ENCODE results near the gene INTS4.
"Not testable (repeated sequence)": the region's sequence is repeated elsewhere in the genome, so short reads cannot be mapped to it uniquely, and the experiment has no call there.

The INTS4 gene

DNA sequence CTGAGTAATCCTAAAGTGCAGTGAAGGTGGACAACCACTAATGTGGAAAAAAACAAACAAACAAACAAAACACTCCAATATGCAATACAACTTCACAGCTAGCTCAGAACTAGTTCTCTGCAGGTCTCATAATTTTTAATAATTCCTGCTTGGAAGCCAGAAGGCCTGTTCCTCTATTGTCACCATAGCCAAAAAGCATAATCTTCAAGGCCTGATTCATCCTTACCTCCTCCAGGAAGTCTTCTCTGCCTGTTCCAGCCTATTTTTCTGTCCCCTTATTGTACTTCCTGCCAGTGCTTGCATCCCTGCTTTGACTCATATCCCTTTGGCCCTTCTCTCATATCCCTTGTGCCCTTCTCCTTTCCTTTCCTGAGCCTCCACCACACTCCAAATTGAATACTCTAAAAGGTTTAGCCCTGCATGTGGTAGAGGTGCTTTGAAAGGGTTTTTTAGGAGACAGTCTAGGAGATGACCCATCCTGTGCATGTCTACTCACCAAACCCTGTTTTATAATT, 104.3 kb downstream of the INTS4 start:
- not testable (repeated sequence) for H3K4me3 ChIP-seq (ENCODE audit: low read depth, low read length); H3K79me2 ChIP-seq; H3K27me3 ChIP-seq (ENCODE audit: control insufficient read depth, insufficient read depth, low read length); H2AFZ ChIP-seq; H3K4me1 ChIP-seq; H3K9me3 ChIP-seq (ENCODE audit: control insufficient read depth, low read length); H3K4me2 ChIP-seq (ENCODE audit: low read length); H3K27ac ChIP-seq; H3K9ac ChIP-seq; H3K36me3 ChIP-seq (ENCODE audit: control insufficient read depth, insufficient read depth, low read length)

DNA sequence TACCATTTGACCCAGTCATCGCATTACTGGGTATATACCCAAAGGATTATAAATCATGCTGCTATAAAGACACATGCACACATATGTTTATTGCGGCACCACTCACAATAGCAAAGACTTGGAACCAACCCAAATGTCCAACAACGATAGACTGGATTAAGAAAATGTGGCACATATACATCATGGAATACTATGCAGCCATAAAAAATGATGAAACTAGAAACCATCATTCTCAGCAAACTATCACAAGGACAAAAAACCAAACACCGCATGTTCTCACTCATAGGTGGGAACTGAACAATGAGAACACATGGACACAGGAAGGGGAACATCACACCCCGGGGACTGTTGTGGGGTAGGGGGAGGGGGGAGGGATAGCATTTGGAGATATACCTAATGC, 105.4 kb downstream of the INTS4 start:
- not testable (repeated sequence) for H3K4me3 ChIP-seq (ENCODE audit: low read depth, low read length); H2AFZ ChIP-seq; H3K4me1 ChIP-seq; H3K9me3 ChIP-seq (ENCODE audit: control insufficient read depth, low read length); H3K27ac ChIP-seq; H3K27me3 ChIP-seq (ENCODE audit: control insufficient read depth, insufficient read depth, low read length); H3K36me3 ChIP-seq (ENCODE audit: control insufficient read depth, insufficient read depth, low read length); H3K79me2 ChIP-seq; H3K4me2 ChIP-seq (ENCODE audit: low read length); H3K9ac ChIP-seq

DNA sequence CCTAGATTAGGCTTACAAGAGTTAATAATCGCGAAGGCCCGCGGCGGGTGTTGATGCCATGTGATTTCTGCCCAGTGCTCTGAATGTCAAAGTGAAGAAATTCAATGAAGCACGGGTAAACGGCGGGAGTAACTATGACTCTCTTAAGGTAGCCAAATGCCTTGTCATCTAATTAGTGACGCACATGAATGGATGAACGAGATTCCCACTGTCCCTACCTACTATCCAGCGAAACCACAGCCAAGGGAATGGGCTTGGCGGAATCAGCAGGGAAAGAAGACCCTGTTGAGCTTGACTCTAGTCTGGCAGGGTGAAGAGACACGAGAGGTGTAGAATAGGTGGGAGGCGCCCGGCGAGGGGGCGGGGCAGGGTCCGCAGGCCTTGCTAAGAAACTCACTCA, 108.1 kb downstream of the INTS4 start:
- H3K4me1 ChIP-seq, result no peaks in the 10 kb centered on the region
- no peaks in the 10 kb centered on the region for H3K27me3 ChIP-seq (ENCODE audit: control insufficient read depth, insufficient read depth, low read length)
- H3K36me3 ChIP-seq (ENCODE audit: control insufficient read depth, insufficient read depth, low read length), result no peaks in the 10 kb centered on the region
- no peaks in the 10 kb centered on the region for H3K9me3 ChIP-seq (ENCODE audit: control insufficient read depth, low read length)
- H3K4me2 ChIP-seq (ENCODE audit: low read length), result no peak overlapping the region
- no peak overlapping the region for H3K4me3 ChIP-seq (ENCODE audit: low read depth, low read length)
- no peak overlapping the region for H3K9ac ChIP-seq
- TF ChIP-seq, protein P1, sequence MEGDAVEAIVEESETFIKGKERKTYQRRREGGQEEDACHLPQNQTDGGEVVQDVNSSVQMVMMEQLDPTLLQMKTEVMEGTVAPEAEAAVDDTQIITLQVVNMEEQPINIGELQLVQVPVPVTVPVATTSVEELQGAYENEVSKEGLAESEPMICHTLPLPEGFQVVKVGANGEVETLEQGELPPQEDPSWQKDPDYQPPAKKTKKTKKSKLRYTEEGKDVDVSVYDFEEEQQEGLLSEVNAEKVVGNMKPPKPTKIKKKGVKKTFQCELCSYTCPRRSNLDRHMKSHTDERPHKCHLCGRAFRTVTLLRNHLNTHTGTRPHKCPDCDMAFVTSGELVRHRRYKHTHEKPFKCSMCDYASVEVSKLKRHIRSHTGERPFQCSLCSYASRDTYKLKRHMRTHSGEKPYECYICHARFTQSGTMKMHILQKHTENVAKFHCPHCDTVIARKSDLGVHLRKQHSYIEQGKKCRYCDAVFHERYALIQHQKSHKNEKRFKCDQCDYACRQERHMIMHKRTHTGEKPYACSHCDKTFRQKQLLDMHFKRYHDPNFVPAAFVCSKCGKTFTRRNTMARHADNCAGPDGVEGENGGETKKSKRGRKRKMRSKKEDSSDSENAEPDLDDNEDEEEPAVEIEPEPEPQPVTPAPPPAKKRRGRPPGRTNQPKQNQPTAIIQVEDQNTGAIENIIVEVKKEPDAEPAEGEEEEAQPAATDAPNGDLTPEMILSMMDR (IDR thresholded peaks at IDR 0.05), result no peak
- no peaks in the 10 kb centered on the region for H3K79me2 ChIP-seq
- no peak overlapping the region for H3K27ac ChIP-seq
- no peak overlapping the region for H2AFZ ChIP-seq

DNA sequence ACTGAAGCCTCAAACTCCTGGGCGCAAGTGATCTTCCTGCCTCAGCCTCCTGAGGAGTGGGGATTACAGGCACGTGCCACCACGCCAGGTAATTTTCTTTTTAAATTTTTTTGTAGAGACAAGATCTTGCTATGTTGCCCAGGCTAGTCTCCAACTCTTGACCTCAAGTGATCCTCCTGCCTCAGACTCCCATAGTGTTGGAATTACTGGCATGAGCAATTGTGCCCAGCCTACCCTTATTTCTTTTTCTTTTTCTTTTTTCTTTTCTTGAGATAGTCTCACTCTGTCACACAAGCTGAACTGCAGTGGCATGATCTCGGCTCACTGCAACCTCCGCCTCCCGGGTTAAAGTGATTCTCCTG, 109.7 kb downstream of the INTS4 start:
- no peak overlapping the region for H3K4me2 ChIP-seq (ENCODE audit: low read length)
- H3K9me3 ChIP-seq (ENCODE audit: control insufficient read depth, low read length), result no peaks in the 10 kb centered on the region
- H3K36me3 ChIP-seq (ENCODE audit: control insufficient read depth, insufficient read depth, low read length), result no peaks in the 10 kb centered on the region

DNA sequence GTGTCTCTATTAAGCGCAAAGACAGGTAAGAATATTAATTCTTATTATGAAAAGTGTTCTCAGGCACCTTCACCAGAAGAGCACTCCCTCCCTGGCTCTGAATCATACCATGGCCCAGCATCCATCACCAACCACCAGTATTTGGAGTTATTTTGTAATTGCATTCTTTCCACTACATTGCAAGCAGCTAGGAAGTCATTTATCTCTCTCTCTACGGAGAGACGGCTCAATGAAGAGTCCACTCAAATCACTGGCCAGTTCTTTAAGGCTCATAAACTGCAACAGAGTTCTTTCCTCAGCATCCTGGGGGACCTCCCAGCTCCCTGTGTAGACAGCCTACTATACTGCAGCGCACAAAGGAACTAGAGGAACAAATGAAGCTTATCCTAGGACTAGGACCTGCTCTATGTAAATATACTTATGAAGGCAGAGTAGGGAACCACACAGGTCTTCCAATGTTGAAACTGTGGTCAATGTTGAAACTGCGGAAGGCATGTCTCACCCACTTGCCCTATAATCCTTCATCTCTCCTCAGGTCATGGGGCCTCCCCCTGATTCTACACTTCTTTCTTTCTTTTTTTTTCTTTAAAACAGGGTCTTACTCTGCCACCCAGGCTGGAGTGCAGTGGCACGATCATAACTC, 110.2 kb downstream of the INTS4 start:
- H3K9ac ChIP-seq, result no peak overlapping the region
- no peaks in the 10 kb centered on the region for H3K36me3 ChIP-seq (ENCODE audit: control insufficient read depth, insufficient read depth, low read length)

More for the DNA sequence above, 109.7 kb downstream of the INTS4 start:
- Histone ChIP-seq H3K4me1 (no peaks in the 10 kb centered on the region), H3K4me3 (ENCODE audit: low read depth, low read length) (no peak overlapping the region), H2AFZ (no peak overlapping the region), H3K27ac (no peak overlapping the region), H3K9ac (no peak overlapping the region), H3K79me2 (no peaks in the 10 kb centered on the region), H3K27me3 (ENCODE audit: control insufficient read depth, insufficient read depth, low read length) (no peaks in the 10 kb centered on the region)
- TF ChIP-seq, protein P1 (IDR thresholded peaks at IDR 0.05), result no peak

More for the DNA sequence above, 110.2 kb downstream of the INTS4 start:
- H3K4me3 ChIP-seq (ENCODE audit: low read depth, low read length), result no peak overlapping the region
- TF ChIP-seq, protein P1 (IDR thresholded peaks at IDR 0.05), result no peak
- no peak overlapping the region for H3K4me2 ChIP-seq (ENCODE audit: low read length)
- H3K27me3 ChIP-seq (ENCODE audit: control insufficient read depth, insufficient read depth, low read length), result no peaks in the 10 kb centered on the region
- H3K4me1 ChIP-seq, result no peaks in the 10 kb centered on the region
- H3K79me2 ChIP-seq, result no peaks in the 10 kb centered on the region
- H2AFZ ChIP-seq, result no peak overlapping the region
- H3K27ac ChIP-seq, result no peak overlapping the region
- H3K9me3 ChIP-seq (ENCODE audit: control insufficient read depth, low read length), result no peaks in the 10 kb centered on the region

Measured in parathyroid adenoma (tissue), 2 donors.